Measurements from ENCODE around the gene TMEM176A.

Gene TMEM176A

DNA sequence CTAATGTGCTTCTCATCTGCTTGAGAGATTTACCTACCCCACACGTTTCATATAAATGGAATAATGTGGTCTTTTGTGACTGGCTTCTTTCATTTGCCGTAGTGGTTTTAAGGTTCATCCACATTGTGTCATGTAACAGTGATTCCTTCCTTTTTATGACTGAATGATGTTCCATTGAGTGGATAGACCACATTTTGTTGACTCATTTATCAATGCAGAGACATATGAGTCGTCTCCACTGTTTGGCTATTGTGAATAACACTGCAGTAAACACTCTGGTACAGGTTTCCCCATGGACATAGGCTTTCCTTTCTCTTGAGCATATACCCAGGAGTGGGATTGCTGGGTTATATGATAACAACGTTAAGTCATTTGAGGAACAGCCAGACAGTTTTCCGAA, 49.7 kb downstream of the TMEM176A start:
- no peak for DNase-seq

DNA sequence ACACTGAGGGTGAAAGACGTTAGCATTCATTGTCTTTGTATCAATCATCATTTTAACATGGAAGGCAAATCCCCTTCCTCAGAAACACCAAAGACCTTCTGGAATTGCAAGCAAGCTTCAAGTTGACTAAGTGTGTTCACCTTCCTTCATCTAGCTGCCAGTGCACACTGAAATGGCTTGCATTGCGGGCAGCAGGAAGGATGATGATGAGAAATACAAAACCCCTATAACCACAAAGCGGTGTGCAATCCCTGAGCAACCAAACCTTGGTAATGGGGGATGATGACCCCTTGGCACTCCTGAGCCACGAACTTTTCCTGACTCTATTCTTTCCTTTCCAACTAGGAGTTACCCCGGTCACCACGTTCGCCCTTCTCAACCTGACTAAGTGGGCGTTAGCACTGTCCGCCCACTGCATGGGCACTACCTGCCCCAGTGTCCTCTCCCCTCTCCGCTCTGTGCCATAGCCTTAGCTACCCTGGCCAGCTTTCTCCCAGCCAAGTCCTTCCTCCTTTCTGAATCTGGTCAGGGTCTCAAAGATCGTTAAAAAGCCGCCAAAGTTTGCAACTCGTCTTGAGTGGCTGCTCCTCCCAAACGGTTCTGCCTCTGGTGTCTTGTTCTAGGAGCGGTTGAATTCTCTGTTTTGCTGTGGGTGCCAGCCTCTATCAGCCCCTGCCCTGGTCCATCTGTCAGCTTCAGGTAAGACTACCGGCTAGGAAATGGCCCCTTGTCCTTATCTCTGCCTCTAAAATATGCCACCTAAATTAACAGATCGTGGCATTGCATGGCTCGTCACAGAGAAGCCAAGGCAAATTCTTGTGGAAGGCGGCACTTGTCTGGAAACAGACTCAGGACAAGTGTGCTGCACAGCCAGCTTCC, 51.2 kb downstream of the TMEM176A start:
- DNase-seq: no peak

DNA sequence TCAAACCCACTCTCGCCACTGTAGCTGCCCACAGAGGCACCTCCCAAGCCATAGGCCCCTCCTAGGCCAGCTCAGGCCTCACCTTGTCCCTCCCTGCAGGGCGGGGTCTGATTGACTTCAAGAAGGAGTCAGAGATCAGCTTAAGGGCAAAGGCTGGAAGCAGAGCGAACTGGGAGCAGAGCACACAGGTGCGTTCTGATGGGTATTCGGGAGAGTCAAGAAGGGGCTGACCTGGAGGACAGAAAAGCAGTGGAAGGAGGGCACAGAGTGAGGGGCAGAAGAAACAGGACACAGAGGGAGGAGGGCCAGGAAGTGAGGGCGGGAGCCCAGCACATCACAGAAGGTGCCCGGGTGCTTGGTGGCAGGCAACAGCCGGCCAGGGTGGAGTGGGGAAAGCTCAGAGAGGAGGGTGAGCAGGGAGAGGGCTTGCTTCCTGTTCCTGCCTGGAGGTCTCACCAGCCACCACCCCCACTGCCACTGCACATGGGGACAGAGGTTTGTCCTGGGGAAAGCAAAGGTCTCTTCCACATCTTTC, 51.9 kb downstream of the TMEM176A start, which contains the start of gene AOC1:
TSS of gene AOC1 (plus strand) at position 147 of the 535 bp plus-strand sequence. CDS start 3,954 bp downstream, outside the sequence.
- no peak for DNase-seq

DNA sequence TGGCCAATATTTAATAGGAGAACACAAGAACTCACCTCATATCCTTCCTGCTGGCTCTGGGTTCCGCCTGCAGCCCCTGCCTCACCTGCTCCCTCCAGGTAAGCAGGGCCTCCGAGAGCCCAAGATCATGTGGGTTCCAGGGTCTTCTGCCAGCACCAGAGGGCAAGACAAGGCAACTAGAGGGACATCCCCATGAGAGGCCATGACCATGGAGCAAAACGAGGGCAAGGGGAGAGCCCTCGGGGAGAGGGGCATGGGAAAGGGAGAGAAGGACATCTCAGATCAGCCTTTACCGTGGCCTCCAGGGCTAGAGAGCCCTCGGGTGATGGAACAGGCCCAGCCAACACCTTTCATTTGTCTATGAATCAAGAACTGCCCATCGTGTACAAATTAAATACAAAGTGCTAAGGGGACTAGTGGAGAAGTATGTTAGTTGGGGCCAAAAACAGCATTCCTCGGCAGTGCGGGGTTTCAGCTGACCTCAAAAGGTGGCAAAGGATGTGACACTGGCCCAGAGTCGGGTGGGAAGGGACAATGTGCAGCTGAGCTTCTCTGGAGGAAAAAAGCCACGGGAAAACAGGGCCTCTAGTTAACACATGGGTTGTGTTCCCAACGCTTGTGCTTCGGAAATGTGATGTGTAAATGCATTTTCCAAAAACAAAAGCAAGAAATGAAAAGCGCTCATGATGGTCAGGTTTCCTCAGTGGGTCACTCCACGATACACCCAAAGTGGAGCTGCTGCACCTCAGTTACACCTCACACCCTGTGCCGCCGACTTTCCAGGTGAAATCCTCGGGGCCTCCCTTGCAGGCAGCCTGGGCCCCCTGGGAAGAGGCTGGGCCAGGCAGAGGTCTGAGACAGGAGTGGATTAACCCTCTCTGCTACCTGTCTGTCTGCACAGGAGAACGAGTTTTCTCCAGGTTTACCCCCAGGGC, 53.8 kb downstream of the TMEM176A start:
- no peak for DNase-seq

Measured in activated CD4-positive, alpha-beta T cell treated with anti-CD3 and anti-CD28 coated beads, Interleukin-2, amount 50 U/mL, for 4 hours (primary cell).